Upper lobe of left lung (tissue), 4 donors: ENCODE measurements around the gene CKAP4.

ENCODE experiments used
- POLR2A ChIP-seq, 4 donors: fragments of 450-650 bp; IDR thresholded peaks; one replicate each; pipeline ENCODE4 v1.5.1; 2016 to 2017; ENCODE audit warnings: antibody characterized with exemption in 4 of 4, mild to moderate bottlenecking in 2 of 4
- POLR2AphosphoS5 ChIP-seq, 2 donors: sonication (generic); formaldehyde crosslinking; IDR thresholded peaks; one replicate each; pipeline ENCODE4 v1.5.1; 2017; ENCODE audit warnings: antibody characterized with exemption in 2 of 2
- TF ChIP-seq, protein P1 (sequence below), 6 experiments: fragments of 450-650 bp in 4 of 6; fragments of 200-600 bp in 2 of 6; sonication (generic) in 2 of 6; IDR thresholded peaks; one replicate each; pipeline ENCODE4 v1.5.1; 2016 to 2019; ENCODE audit warnings: antibody characterized with exemption in 6 of 6

DNA sequence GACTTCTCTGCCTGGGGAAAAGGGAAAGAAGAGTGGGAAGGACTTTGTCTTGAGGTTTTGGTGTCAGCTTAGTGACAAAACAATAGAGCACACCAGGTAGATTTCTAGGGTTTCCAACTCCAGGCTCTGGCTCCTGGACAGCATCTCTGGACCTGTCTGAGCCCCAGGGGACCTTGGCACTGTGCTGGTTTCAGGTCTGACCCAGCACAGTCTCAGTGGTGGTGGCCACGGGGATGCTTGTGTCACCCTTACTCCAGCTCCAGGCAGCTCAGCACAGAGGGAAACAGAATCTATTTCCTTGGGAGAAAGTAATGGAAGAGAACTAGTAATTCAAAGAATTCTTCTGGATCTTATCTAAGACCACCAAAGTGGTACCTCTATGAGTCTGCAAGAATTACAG lies 11.1 kb upstream of the CKAP4 start:
- TF ChIP-seq POLR2AphosphoS5 (IDR thresholded peaks at IDR 0.05) (no peak), POLR2A (IDR thresholded peaks at IDR 0.05) (no peak)
- TF ChIP-seq, protein P1, sequence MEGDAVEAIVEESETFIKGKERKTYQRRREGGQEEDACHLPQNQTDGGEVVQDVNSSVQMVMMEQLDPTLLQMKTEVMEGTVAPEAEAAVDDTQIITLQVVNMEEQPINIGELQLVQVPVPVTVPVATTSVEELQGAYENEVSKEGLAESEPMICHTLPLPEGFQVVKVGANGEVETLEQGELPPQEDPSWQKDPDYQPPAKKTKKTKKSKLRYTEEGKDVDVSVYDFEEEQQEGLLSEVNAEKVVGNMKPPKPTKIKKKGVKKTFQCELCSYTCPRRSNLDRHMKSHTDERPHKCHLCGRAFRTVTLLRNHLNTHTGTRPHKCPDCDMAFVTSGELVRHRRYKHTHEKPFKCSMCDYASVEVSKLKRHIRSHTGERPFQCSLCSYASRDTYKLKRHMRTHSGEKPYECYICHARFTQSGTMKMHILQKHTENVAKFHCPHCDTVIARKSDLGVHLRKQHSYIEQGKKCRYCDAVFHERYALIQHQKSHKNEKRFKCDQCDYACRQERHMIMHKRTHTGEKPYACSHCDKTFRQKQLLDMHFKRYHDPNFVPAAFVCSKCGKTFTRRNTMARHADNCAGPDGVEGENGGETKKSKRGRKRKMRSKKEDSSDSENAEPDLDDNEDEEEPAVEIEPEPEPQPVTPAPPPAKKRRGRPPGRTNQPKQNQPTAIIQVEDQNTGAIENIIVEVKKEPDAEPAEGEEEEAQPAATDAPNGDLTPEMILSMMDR (IDR thresholded peaks at IDR 0.05), result no peak
